Thyroid gland (tissue), 4 donors: ENCODE data around the gene TBX2. TPM values are rescaled to one million over a fixed set of nuclear protein-coding genes. Genes with fewer than 3 reads are reported as not detected.

Source experiments
- DNase-seq, 2 donors: peaks; one replicate each; pipeline ENCODE4 v3.0.0-alpha.2; 2019
- H3K27ac ChIP-seq, 3 donors: fragments of 200-600 bp; sonication (generic); 1 replicate in 2 of 3; 2 replicates in 1 of 3; pipeline ENCODE4 v1.5.1; 2016 to 2019; ENCODE audit warnings: mild to moderate bottlenecking in 1 of 3, moderate library complexity in 1 of 3
- H3K27me3 ChIP-seq: fragments of 200-600 bp; sonication (generic); one replicate; pipeline ENCODE4 v1.5.1; 2019
- H3K36me3 ChIP-seq, 2 donors: fragments of 200-600 bp; sonication (generic); one replicate each; pipeline ENCODE4 v1.5.1; 2016 to 2019
- H3K4me1 ChIP-seq, 2 donors: fragments of 200-600 bp; sonication (generic); one replicate each; pipeline ENCODE4 v1.5.1; 2017 to 2019
- H3K4me3 ChIP-seq, 3 donors: fragments of 200-600 bp; sonication (generic); replicated peaks in 1 of 3; 1 replicate in 2 of 3; 2 replicates in 1 of 3; pipeline ENCODE4 v1.5.1; 2016; ENCODE audit warnings: mild to moderate bottlenecking in 1 of 3
- H3K9me3 ChIP-seq: fragments of 200-600 bp; sonication (generic); one replicate; pipeline ENCODE4 v1.5.1; 2017
- POLR2A ChIP-seq, 2 donors: fragments of 450-650 bp; IDR thresholded peaks; one replicate each; pipeline ENCODE4 v1.6.1; 2017; ENCODE audit warnings: antibody characterized with exemption in 2 of 2, mild to moderate bottlenecking in 2 of 2, moderate library complexity in 1 of 2
- WGBS, 2 donors: methylation state at CpG; one replicate each; pipeline ENCODE4 v1.1.5; 2017; 5-methylcytosine and 5-hydroxymethylcytosine counted together
- intact Hi-C: fragments of 100-400 bp; cut with DNase I; formaldehyde crosslinking; loops from one replicate; pipeline ENCODE4 v1.15.1; 2023
- total RNA-seq, 4 donors: library from RNA; depleted of rRNA; stranded (reverse); fragments of >200 nt; gene quantifications; one replicate each; pipeline ENCODE4 v1.2.3, GENCODE V29; 2016
- TF ChIP-seq, protein P1 (sequence below), 6 experiments: fragments of 200-600 bp in 3 of 6; fragments of 450-650 bp in 3 of 6; sonication (generic) in 3 of 6; IDR thresholded peaks; one replicate each; pipeline ENCODE4 v1.5.1; 2016 to 2019; ENCODE audit warnings: antibody characterized with exemption in 6 of 6, mild to moderate bottlenecking in 2 of 6, inconsistent platforms in 1 of 6, moderate library complexity in 1 of 6

TBX2 gene
- 10 to 100 TPM in 2 of 4 donors, 1 to 10 TPM in 2; 5.3 to 20.2 (median 11.0) TPM for total RNA-seq

DNA sequence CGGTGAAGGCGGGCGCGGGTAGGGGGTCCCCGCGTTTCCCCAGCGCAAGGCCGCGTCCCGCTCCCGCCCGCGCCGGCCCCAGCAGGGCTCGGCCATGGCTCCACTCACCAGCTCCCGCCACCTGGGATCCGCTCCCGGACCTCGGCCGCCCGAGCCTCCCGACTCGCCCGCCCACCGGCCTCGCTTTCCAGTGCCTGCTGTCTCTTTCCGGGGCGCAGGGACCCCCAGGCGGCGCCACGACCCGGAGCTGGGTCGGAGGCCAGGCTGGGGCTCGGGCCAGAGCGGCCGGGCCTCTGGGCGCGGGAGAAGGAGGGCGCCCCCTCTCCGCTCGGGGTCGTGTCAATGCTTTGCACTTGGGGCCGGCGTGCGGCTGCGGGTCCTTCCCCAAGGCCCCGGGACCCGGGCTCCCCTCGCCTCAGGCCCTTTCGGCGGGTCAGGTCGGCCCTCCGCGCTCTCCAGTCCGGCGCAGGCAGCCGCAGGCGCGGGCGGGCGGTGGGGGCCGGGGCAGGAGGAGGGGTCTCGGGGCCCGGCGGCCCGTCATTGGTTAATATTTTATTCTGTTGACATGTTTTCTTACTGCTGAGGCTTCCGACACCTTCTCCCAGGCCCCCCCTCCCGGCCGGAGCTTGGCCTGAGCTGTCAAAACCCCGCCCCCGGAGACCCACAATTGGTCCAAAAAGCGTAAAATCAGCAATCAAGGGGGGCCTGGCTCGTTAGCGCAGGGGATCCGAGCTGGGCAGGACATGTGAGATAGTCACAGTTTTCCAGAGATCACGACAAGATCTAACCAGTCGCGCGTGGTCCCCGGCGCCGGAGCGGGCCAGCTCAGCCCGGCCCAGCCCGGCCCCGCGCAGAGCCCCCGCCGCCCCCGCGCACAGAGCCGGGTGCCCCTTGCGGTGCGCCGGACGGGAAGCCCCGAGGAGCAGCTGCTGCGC is at the start of gene TBX2:
Gene TBX2 (plus strand): TSS at position 713 of the 935 bp plus-strand sequence. CDS start 334 bp downstream, outside the sequence.
- peaks cover 20 to 59% of the 10 kb centered on the region in 2 donors for H3K4me1 ChIP-seq
- peak; percentile 57 to 61 for DNase-seq
- H3K27ac ChIP-seq = peak within 1 kb of the TSS; percentile 87 to 95 (median 91)
- intact Hi-C loops = loop anchor here (5.0 kb wide), 1 partner anchor 192 kb away; no protein-coding TSS in a partner anchor
- H3K27me3 ChIP-seq = peaks cover 37% of the 10 kb centered on the region
- peak in 1 of 2 donors; percentile 42 for TF ChIP-seq POLR2A (IDR thresholded peaks at IDR 0.05)
- TF ChIP-seq, protein P1, sequence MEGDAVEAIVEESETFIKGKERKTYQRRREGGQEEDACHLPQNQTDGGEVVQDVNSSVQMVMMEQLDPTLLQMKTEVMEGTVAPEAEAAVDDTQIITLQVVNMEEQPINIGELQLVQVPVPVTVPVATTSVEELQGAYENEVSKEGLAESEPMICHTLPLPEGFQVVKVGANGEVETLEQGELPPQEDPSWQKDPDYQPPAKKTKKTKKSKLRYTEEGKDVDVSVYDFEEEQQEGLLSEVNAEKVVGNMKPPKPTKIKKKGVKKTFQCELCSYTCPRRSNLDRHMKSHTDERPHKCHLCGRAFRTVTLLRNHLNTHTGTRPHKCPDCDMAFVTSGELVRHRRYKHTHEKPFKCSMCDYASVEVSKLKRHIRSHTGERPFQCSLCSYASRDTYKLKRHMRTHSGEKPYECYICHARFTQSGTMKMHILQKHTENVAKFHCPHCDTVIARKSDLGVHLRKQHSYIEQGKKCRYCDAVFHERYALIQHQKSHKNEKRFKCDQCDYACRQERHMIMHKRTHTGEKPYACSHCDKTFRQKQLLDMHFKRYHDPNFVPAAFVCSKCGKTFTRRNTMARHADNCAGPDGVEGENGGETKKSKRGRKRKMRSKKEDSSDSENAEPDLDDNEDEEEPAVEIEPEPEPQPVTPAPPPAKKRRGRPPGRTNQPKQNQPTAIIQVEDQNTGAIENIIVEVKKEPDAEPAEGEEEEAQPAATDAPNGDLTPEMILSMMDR (IDR thresholded peaks at IDR 0.05) = no peak
- H3K36me3 ChIP-seq = peaks cover 0 to 7% of the 10 kb centered on the region in 2 donors
- 0 to 3% methylated on average over 13 to 18 of the region's 98 CpGs for WGBS, 2 donors
- no peaks in the 10 kb centered on the region for H3K9me3 ChIP-seq
- H3K4me3 ChIP-seq = peak within 1 kb of the TSS; percentile 35 to 73 (median 37)

DNA sequence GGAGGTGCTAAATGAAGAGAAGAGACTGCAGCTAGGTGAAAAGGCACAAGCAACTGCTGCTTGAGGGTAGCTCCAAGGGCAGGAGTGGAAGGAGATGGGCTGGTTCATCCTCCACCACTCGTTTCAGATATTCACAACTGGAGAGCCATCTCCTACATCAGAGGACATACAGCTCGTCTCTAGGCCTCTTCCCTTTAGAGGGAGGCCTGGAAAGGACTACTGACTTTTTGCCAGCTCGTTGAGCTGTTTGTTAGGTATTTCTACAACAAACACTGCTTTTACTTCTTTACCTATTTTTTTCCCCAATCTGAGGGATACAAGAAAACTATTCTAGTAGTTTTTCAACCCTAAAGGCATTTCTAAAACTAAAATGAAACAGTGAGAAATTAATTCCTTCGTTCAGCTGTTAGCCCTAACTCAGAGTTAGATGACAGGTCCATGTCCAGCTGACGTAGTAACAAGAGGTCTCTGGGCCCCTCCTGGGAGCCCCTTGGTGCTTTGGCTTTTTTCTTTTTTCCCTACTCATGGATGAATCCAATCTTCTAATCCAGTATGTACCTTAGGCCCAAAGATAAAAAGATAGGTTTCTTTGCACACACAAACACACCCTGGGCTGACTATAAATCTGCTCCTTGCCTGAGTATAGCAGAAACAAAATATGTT is 47.8 kb upstream of the TBX2 start:
- DNase-seq = no peak
- no peak for TF ChIP-seq POLR2A (IDR thresholded peaks at IDR 0.05)
- TF ChIP-seq, protein P1 (IDR thresholded peaks at IDR 0.05) = no peak
- intact Hi-C loops = no loop called here
- Histone ChIP-seq H3K27me3 (no peaks in the 10 kb centered on the region), H3K9me3 (no peaks in the 10 kb centered on the region), H3K4me3 (no peak overlapping the region), H3K4me1 (peaks cover 18 to 31% of the 10 kb centered on the region in 2 donors), H3K36me3 (no peaks in the 10 kb centered on the region), H3K27ac (no peak overlapping the region)
- 87 to 89% methylated on average over 5 of the region's 5 CpGs for WGBS, 2 donors

DNA sequence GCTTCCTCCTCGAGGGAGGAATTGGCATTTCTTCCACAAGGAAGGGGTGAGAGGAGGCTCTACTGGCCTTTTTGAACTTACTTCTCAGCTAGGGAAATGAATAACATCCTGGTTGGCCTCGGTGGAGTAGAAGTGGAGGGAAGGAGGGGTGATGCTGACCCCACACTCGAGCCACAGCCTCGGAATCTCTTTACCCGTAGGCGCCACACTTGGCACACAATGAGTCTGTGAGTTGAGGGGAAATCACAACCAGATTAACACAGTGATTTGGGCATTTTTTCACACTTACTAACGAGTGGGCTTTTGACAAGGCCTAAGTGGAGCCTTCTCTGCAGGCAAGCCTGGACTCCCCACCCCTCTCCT is 47.3 kb upstream of the TBX2 start:
- H3K9me3 ChIP-seq = no peaks in the 10 kb centered on the region
- intact Hi-C loops = no loop called here
- peaks cover 19 to 32% of the 10 kb centered on the region in 2 donors for H3K4me1 ChIP-seq
- DNase-seq = no peak
- no peak for TF ChIP-seq POLR2A (IDR thresholded peaks at IDR 0.05)
- no peak overlapping the region for H3K27ac ChIP-seq
- H3K27me3 ChIP-seq = no peaks in the 10 kb centered on the region
- 71% methylated on average over 7 of the region's 7 CpGs for WGBS, 2 donors
- no peaks in the 10 kb centered on the region for H3K36me3 ChIP-seq
- H3K4me3 ChIP-seq = no peak overlapping the region

DNA sequence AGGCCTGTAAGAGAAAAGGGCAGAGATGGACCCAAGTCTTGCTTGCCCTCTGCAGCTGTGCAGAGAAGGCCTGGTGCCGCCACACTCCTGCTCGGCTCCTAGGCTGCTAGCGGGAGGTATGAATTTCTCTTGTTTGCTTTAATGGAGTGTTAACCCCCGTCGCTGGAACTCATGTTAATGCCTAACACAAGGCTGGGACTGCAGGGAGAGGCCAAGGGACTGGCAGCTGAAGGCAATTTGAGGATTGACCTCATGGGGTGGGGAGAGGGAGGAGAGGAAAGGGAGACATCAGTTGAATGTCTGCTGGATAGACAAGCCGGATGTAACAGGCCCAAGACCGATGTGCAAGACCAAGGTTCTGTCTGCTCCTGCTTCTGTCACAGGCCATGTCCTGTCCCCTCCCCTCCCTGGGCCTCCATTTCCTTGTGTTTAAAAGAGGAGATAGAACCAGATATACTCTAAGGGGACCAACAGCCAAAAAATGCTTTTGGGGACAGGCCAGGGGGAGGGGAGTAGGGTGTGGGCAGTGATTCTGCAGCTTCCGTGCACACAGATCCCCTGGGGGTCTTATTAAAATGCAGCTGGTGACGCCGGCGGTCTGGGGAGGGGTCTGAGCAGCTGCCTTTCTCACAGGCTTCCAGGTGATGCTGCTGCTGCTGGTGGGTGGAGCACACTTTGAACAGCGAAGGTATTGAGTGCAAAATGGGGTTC is 46.7 kb upstream of the TBX2 start:
- Histone ChIP-seq H3K4me3 (no peak overlapping the region), H3K9me3 (no peaks in the 10 kb centered on the region), H3K4me1 (peaks cover 19 to 32% of the 10 kb centered on the region in 2 donors), H3K36me3 (no peaks in the 10 kb centered on the region), H3K27me3 (no peaks in the 10 kb centered on the region), H3K27ac (no peak overlapping the region)
- TF ChIP-seq, protein P1 (IDR thresholded peaks at IDR 0.05) = no peak
- no peak for TF ChIP-seq POLR2A (IDR thresholded peaks at IDR 0.05)
- WGBS, 2 donors = 87 to 88% methylated on average over 12 of the region's 12 CpGs
- intact Hi-C loops = no loop called here
- no peak for DNase-seq

DNA sequence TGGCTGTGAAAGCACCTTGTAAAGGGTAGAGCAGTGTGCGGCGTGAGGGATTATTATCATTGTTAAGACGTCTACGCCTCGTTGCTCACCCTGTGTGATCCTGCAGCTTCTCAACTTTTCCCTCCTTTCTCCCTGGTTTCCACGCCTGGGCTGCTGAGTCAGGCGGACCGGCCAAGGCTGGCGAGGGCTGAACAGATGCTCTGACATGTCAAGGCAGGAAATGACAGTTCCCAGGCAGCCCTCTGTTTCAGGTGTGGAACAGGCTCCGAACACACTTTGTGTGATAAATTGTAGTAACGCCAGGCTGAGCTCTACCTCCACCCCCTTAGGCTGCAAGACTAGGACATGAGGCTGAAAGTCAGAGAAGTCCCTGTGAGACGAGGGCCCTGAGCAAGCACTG is 46.0 kb upstream of the TBX2 start:
- H3K4me1 ChIP-seq = peaks cover 19 to 32% of the 10 kb centered on the region in 2 donors
- no peak overlapping the region for H3K27ac ChIP-seq
- H3K36me3 ChIP-seq = no peaks in the 10 kb centered on the region
- H3K9me3 ChIP-seq = no peaks in the 10 kb centered on the region
- no peak overlapping the region for H3K4me3 ChIP-seq
- WGBS, 2 donors = 89 to 92% methylated on average over 12 of the region's 12 CpGs
- H3K27me3 ChIP-seq = no peaks in the 10 kb centered on the region
- intact Hi-C loops = no loop called here
- DNase-seq = no peak
- TF ChIP-seq, protein P1 (IDR thresholded peaks at IDR 0.05) = no peak
- TF ChIP-seq POLR2A (IDR thresholded peaks at IDR 0.05) = no peak
